Skin of body (tissue), 2 donors: Measurements from ENCODE around the gene CDH18. TPM values are rescaled to one million over a fixed set of nuclear protein-coding genes. Genes with fewer than 3 reads are reported as not detected.

ENCODE experiments used
- DNase-seq: peaks from one replicate; lab custom pipeline; 2025; lab: John Stamatoyannopoulos, UW
- total RNA-seq: library from RNA; depleted of rRNA; stranded (reverse); fragments of >200 nt; gene quantifications from one replicate; pipeline ENCODE4 v1.2.3, GENCODE V29; 2014

Gene CDH18
- total RNA-seq, 1 donor from 2014 or later = 16.5 TPM

- no peak for DNase-seq
Measured at GRCh38 chr5:19488786-19489185, 499.2 kb downstream of the CDH18 start.

GRCh38 chr5:19487480-19487879 is 500.5 kb downstream of the CDH18 start:
- no peak for DNase-seq

- DNase-seq = no peak
Measured at GRCh38 chr5:19479562-19479961, 508.4 kb downstream of the CDH18 start.

GRCh38 chr5:19462019-19462418 is 526.0 kb downstream of the CDH18 start:
- no peak for DNase-seq

GRCh38 chr5:19424506-19424905 is 563.5 kb downstream of the CDH18 start:
- DNase-seq = no peak
